ENCODE measurements around the gene ACSM5. TPM values are rescaled to one million over a fixed set of nuclear protein-coding genes. Genes with fewer than 3 reads are reported as not detected.

ACSM5 gene, protein sequence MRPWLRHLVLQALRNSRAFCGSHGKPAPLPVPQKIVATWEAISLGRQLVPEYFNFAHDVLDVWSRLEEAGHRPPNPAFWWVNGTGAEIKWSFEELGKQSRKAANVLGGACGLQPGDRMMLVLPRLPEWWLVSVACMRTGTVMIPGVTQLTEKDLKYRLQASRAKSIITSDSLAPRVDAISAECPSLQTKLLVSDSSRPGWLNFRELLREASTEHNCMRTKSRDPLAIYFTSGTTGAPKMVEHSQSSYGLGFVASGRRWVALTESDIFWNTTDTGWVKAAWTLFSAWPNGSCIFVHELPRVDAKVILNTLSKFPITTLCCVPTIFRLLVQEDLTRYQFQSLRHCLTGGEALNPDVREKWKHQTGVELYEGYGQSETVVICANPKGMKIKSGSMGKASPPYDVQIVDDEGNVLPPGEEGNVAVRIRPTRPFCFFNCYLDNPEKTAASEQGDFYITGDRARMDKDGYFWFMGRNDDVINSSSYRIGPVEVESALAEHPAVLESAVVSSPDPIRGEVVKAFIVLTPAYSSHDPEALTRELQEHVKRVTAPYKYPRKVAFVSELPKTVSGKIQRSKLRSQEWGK
- total RNA-seq (2022; extraction: Qiagen RNA extraction), result not detected in 5 replicates

DNA sequence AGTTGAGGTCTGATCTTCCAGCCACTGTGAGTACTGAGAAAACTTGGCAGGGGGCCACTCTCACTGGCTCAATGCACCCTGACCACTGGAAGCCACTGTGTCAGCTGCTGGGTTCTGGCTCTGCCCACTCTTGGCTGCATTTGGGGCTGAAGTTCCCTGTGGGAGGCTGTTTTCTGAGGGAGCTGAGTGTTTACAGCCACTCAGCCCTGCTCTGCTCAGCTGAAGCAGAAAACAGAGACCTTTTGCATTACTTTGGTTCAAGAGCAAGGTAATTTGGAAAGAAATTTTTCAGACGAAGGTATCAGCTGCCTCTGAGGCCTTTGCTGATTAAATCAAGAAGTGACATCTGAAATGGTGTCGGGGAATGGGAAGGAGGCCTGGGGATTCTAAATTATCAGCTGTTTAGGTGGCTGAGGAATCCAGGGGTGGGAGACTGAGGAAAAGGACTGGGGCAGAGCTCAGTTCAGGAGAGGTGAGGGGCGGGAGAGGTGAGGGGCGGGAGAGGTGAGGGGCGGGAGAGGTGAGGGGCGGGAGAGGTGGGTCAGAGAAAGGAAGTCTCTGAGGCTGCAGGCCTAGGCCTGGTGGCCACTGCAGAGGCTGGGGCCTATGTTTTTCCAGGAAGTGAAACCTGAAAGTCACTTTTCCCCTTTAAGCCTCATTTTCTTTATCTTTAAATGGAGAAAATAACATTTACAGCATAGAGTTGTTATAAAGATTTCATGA lies at the start of gene ACSM5:
Gene ACSM5, plus strand, starts transcription at position 137 of the 723 bp plus-strand sequence. CDS start 1,951 bp downstream, outside the sequence.

DNA sequence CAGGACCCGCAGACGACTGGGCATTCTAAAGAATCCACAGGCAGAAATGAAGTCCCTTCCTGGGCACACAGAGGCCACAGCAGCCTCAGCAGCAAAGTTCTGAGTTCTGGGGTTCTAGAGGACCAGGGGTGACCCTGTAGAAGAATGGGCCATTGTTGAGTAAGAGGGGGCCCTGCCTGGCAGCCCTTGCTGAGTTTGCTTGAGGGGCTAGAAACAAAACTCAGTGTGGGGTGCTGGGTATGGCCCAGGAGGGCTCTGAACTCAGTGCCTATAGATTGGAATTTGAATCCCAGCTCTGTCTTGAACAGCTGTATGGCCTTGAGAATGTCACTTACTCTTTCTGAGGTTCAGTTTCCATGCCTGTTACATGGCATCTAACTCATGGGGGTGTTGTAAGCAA lies 4.7 kb upstream of the ACSM5 start, which contains the start of gene PDILT:
Gene PDILT, minus strand, starts transcription at position 101 of the 400 bp plus-strand sequence. CDS start 5,437 bp downstream, outside the sequence.

DNA sequence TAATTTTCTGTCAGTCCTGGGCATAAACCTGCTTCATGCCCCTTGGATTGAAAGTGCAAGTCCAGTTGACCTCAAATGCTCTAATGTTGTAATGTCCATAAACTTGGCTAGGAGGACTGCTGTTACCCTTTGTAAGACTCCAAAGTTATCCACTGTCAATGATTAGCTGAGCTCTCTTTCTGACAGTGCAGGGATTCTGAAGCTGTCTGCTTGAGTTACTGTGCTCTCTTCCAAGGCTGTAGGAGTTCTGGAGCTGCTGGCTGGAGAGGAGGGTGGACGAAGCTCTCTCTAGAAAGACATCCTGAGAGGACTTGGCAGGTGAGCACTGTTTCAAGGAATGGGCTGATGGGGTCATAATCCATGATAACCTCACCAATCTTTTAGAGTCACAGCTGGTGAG lies 42.0 kb downstream of the ACSM5 start, which contains the start of gene ACSM2A:
Gene ACSM2A, plus strand, starts transcription at position 158 of the 400 bp plus-strand sequence. CDS start 8,594 bp downstream, outside the sequence.

Other genes with a start within 250 kb of the ACSM5 start
- not detected in 5 replicates for gene GP2, start 82.0 kb upstream of the ACSM5 start, total RNA-seq (2022; extraction: Qiagen RNA extraction)
- gene UMOD, start 56.8 kb upstream of the ACSM5 start, total RNA-seq (2022; extraction: Qiagen RNA extraction), result not detected in 5 replicates
- not detected in 5 replicates for gene PDILT, start 4.8 kb upstream of the ACSM5 start, total RNA-seq (2022; extraction: Qiagen RNA extraction)
- gene ACSM2A, start 42.0 kb downstream of the ACSM5 start, total RNA-seq (2022; extraction: Qiagen RNA extraction), result not detected in 5 replicates
- gene ACSM2B, start 166.8 kb downstream of the ACSM5 start, total RNA-seq (2022; extraction: Qiagen RNA extraction), result not detected in 5 replicates

Measured in A549 treated with AZD2906 at 1 μM for 4 hours (cell line).